Stimulated activated effector memory CD8-positive, alpha-beta T cell treated with anti-CD3 and anti-CD28 coated beads, Interleukin-12 subunit alpha, Interleukin-12 subunit beta, amount 100 ng/mL, for 72 hours (primary cell): Measurements from ENCODE around the gene NT5DC1.

Experiments
- ATAC-seq: fragments of 150-1000 bp; cut with Tn5 transposase; 2 replicates; pipeline ENCODE4 v1.10.0; 2021
- DNase-seq, 2 donors: peaks; one replicate each; pipeline ENCODE4 v3.0.0; 2021 to 2022; ENCODE audit warnings: low spot score in 2 of 2
- H3K27ac Mint-ChIP-seq: one replicate; pipeline ENCODE4 v1.8.0; 2022; ENCODE audit warnings: mild to moderate bottlenecking, mixed read lengths
- H3K36me3 Mint-ChIP-seq: one replicate; pipeline ENCODE4 v1.8.0; 2022; ENCODE audit warnings: mild to moderate bottlenecking, mixed read lengths
- H3K4me1 Mint-ChIP-seq: one replicate; pipeline ENCODE4 v1.8.0; 2022; ENCODE audit warnings: mixed read lengths
- H3K4me3 Mint-ChIP-seq: one replicate; pipeline ENCODE4 v1.8.0; 2022; ENCODE audit warnings: mild to moderate bottlenecking, mixed read lengths
- H3K9me3 Mint-ChIP-seq: one replicate; pipeline ENCODE4 v1.8.0; 2022; ENCODE audit warnings: mixed read lengths

The NT5DC1 gene

GRCh38 chr6:116180375-116180774 is 79.7 kb downstream of the NT5DC1 start:
- DNase-seq (no peak), ATAC-seq (no peak)
- Mint-ChIP-seq H3K27ac (no peak overlapping the region), H3K36me3 (peaks cover 3% of the 10 kb centered on the region), H3K9me3 (peaks cover 4% of the 10 kb centered on the region), H3K4me1 (peaks cover 11% of the 10 kb centered on the region), H3K4me3 (no peak overlapping the region)

DNA sequence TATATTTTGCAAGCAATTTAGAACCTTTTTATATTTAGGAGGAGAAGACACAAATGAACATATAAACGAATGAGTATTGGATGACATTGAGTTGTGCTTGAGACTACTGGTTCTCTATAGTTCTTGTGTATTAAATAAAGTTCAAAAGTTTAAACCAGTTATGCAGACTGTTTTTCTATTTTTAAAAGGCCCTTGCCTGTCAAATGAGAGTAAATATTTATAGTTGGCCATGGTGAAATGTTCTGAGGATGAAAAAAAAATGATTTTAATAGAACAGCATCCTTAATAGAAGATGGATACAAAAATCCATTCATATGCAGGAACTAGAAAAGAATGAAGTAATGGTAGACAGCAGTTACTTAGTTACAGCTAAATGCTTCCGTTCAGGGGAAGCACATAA is 88.8 kb downstream of the NT5DC1 start:
- no peaks in the 10 kb centered on the region for H3K36me3 Mint-ChIP-seq
- no peak overlapping the region for H3K4me3 Mint-ChIP-seq

GRCh38 chr6:116190550-116190949 is 89.9 kb downstream of the NT5DC1 start:
- no peak for ATAC-seq
- DNase-seq, result no peak
- no peak overlapping the region for H3K4me3 Mint-ChIP-seq
- H3K4me1 Mint-ChIP-seq, result no peaks in the 10 kb centered on the region
- no peaks in the 10 kb centered on the region for H3K36me3 Mint-ChIP-seq
- no peak overlapping the region for H3K27ac Mint-ChIP-seq
- H3K9me3 Mint-ChIP-seq, result no peaks in the 10 kb centered on the region

More for the DNA sequence above, 88.8 kb downstream of the NT5DC1 start:
- no peak overlapping the region for H3K27ac Mint-ChIP-seq
- no peaks in the 10 kb centered on the region for H3K4me1 Mint-ChIP-seq
- ATAC-seq (no peak), DNase-seq (no peak)
- H3K9me3 Mint-ChIP-seq, result no peaks in the 10 kb centered on the region

DNA sequence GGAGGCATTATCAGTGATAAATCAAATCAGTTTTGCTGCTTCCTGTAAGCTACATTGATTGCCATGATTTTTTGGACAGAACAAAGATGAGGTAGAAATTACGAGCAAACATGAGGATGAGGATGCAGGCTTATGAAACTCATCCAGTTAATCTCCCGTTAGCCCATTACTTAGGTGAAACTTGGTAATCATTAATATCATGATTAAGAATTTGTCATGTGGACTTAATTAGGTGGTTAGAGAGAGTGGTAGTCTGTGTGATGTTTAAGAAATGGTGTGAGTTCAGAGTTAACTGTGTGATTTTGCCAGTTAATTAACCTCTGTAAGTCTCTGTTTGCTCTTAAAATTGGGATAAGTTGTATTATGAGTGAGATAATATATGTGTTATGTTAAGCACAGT is 91.2 kb downstream of the NT5DC1 start:
- DNase-seq, result no peak

DNA sequence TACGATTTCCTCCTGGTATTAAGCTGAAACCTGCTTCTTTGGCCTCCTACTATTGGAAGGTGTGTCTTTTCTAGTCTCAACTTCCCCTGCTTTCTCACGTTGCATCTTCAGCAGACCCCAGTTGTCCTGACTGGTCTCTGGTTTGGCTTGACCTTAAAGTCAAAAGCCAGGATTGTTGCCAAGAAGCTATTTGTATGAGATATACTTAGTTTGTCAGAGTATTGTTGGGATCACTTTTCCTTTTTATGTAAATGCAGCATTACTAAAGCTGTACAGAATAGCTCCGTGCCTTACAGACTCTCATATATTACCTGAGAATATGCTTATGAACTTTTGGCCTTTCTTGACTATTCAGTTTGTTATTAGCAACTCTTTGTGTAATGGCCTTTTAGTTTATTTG is 92.1 kb downstream of the NT5DC1 start:
- ATAC-seq (no peak), DNase-seq (no peak)
- Mint-ChIP-seq H3K4me1 (peaks cover 7% of the 10 kb centered on the region), H3K9me3 (no peaks in the 10 kb centered on the region), H3K4me3 (no peak overlapping the region), H3K27ac (no peak overlapping the region), H3K36me3 (no peaks in the 10 kb centered on the region)

More for the DNA sequence above, 91.2 kb downstream of the NT5DC1 start:
- no peak overlapping the region for H3K27ac Mint-ChIP-seq
- no peak for ATAC-seq
- no peak overlapping the region for H3K4me3 Mint-ChIP-seq
- H3K36me3 Mint-ChIP-seq, result no peaks in the 10 kb centered on the region
- peaks cover 3% of the 10 kb centered on the region for H3K4me1 Mint-ChIP-seq
- no peaks in the 10 kb centered on the region for H3K9me3 Mint-ChIP-seq

- Mint-ChIP-seq H3K36me3 (no peaks in the 10 kb centered on the region), H3K4me1 (peaks cover 7% of the 10 kb centered on the region), H3K9me3 (no peaks in the 10 kb centered on the region), H3K27ac (peak overlapping the region; percentile 44), H3K4me3 (no peak overlapping the region)
- DNase-seq (no peak), ATAC-seq (no peak)
Observed at GRCh38 chr6:116196841-116197240, 96.2 kb downstream of the NT5DC1 start.

DNA sequence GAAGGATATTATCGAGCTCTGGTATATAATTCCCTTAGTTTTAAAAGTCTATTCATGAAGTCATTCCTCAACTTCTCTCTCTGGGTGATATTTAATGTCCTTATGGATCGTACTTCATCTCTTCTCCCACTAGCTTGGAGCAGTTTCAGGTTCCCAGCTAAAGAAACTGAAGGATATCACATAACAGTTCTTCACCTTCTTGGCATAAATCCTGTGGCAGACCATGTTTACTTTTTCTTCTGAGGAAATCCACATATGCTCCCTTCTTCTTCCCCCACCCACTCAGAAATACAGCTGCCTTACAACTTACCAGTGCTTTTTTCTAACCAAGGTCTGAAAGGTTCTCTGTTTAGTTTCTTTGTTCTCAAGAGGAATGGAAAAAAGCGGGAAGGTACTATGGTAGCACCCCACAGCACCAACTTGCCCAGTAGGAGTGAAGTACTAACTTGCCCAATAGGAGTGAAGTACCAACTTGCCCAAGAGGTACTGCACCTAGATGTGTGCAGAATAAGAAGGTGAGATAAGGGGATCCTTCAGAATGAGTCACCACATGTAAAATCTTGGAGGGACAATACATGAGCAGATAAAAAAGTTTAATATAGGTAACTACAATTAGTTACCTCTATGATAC is 100.1 kb downstream of the NT5DC1 start:
- ATAC-seq (no peak), DNase-seq (no peak)
- no peaks in the 10 kb centered on the region for H3K36me3 Mint-ChIP-seq
- no peak overlapping the region for H3K27ac Mint-ChIP-seq
- peaks cover 7% of the 10 kb centered on the region for H3K4me1 Mint-ChIP-seq
- no peak overlapping the region for H3K4me3 Mint-ChIP-seq
- no peaks in the 10 kb centered on the region for H3K9me3 Mint-ChIP-seq

DNA sequence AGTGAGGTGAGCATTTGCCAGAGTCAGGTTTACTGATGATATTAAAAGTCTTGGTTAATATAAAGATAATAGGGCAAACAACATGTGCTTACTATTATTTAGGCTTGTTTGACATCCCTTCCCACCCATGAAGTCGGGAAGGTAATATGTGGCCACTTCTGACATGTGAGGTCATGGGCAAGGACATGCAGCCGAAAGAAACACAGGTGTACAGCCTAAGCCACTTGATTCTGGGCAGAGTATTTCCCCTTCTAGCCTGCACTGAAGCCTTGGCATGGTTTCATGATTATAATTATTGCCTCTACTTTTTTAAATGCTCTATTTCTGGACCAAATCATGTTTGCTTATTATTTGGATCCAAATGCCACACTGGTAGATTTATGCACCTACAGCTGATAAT is 100.9 kb downstream of the NT5DC1 start:
- no peak for DNase-seq
- Mint-ChIP-seq H3K4me3 (no peak overlapping the region), H3K27ac (no peak overlapping the region), H3K36me3 (no peaks in the 10 kb centered on the region), H3K9me3 (no peaks in the 10 kb centered on the region), H3K4me1 (peaks cover 7% of the 10 kb centered on the region)
- ATAC-seq, result no peak

DNA sequence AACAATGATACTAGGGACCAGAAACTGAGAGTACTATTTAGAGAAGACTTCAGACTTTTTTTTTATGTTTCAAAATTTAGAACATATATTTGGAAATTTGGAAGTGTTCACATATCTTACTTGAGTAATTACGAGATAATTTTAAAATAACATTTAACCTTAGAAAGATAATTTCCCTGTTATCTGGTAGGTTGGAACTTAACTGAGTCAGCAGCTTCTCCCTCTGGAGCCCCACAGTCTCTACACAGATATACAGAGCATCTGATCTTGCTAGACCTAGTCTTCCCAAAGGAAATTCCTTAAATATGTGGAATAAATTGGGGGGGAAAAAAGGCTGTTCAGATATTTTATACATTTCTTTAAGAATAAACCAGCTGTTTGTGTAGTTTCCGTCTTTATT is 104.6 kb downstream of the NT5DC1 start:
- no peak overlapping the region for H3K4me3 Mint-ChIP-seq
- no peak overlapping the region for H3K27ac Mint-ChIP-seq
- no peaks in the 10 kb centered on the region for H3K9me3 Mint-ChIP-seq
- no peak for ATAC-seq
- DNase-seq, result no peak
- H3K4me1 Mint-ChIP-seq, result no peaks in the 10 kb centered on the region
- no peaks in the 10 kb centered on the region for H3K36me3 Mint-ChIP-seq

GRCh38 chr6:116206231-116206903 is 105.7 kb downstream of the NT5DC1 start:
- H3K4me1 Mint-ChIP-seq, result no peaks in the 10 kb centered on the region
- DNase-seq, result no peak
- peak; percentile 54 for ATAC-seq
- H3K27ac Mint-ChIP-seq, result no peak overlapping the region
- H3K36me3 Mint-ChIP-seq, result no peaks in the 10 kb centered on the region
- no peaks in the 10 kb centered on the region for H3K9me3 Mint-ChIP-seq
- H3K4me3 Mint-ChIP-seq, result no peak overlapping the region

- ATAC-seq (no peak), DNase-seq (no peak)
- no peak overlapping the region for H3K4me3 Mint-ChIP-seq
- H3K27ac Mint-ChIP-seq, result no peak overlapping the region
- H3K4me1 Mint-ChIP-seq, result no peaks in the 10 kb centered on the region
- no peaks in the 10 kb centered on the region for H3K9me3 Mint-ChIP-seq
- H3K36me3 Mint-ChIP-seq, result no peaks in the 10 kb centered on the region
Observed at GRCh38 chr6:116208056-116208785, 107.6 kb downstream of the NT5DC1 start.

- no peaks in the 10 kb centered on the region for H3K9me3 Mint-ChIP-seq
- no peak overlapping the region for H3K27ac Mint-ChIP-seq
- no peak overlapping the region for H3K4me3 Mint-ChIP-seq
- no peaks in the 10 kb centered on the region for H3K4me1 Mint-ChIP-seq
- DNase-seq (no peak), ATAC-seq (no peak)
- H3K36me3 Mint-ChIP-seq, result no peaks in the 10 kb centered on the region
Observed at GRCh38 chr6:116210316-116210715, 109.7 kb downstream of the NT5DC1 start.

- ATAC-seq (no peak), DNase-seq (no peak)
- Mint-ChIP-seq H3K9me3 (no peaks in the 10 kb centered on the region), H3K36me3 (no peaks in the 10 kb centered on the region), H3K27ac (no peak overlapping the region), H3K4me3 (no peak overlapping the region), H3K4me1 (no peaks in the 10 kb centered on the region)
Observed at GRCh38 chr6:116210750-116211425, 110.2 kb downstream of the NT5DC1 start.

GRCh38 chr6:116214681-116215080 is 114.0 kb downstream of the NT5DC1 start:
- no peak overlapping the region for H3K4me3 Mint-ChIP-seq
- ATAC-seq (no peak), DNase-seq (no peak)
- no peak overlapping the region for H3K27ac Mint-ChIP-seq
- H3K4me1 Mint-ChIP-seq, result no peaks in the 10 kb centered on the region
- H3K36me3 Mint-ChIP-seq, result no peaks in the 10 kb centered on the region
- no peaks in the 10 kb centered on the region for H3K9me3 Mint-ChIP-seq

DNA sequence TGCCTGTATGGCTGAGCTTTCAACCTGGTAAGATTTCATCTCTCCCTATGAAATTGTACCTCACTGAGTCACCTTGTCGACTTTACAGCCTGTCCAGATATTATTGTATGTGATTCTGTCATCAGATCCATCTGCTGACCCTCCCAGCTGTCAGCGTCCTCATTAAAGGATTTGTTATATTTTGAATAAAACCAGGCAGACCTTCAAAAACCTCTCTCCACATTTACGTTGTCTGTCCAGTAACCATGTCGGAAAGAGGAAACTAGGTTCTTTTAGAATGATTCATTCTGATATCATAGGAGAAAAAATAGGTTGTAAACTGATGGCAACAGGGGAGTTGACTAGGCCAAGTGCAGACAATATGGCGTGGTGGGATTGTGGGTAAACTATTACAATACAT is 114.8 kb downstream of the NT5DC1 start:
- Mint-ChIP-seq H3K9me3 (no peaks in the 10 kb centered on the region), H3K4me3 (no peak overlapping the region), H3K4me1 (no peaks in the 10 kb centered on the region), H3K27ac (no peak overlapping the region), H3K36me3 (no peaks in the 10 kb centered on the region)
- DNase-seq (no peak), ATAC-seq (no peak)
